Ammon's horn (tissue), 1 donor: Measurements from ENCODE around the gene GJB4.
"Not testable (repeated sequence)": the region's sequence is repeated elsewhere in the genome, so short reads cannot be mapped to it uniquely, and the experiment has no call there.

ENCODE experiments used
- DNase-seq: peaks from one replicate; pipeline ENCODE4 v3.0.0-alpha.2; 2016; ENCODE audit warnings: low spot score

The GJB4 gene

GRCh38 chr1:34800214-34800613 lies 40.7 kb downstream of the GJB4 start:
- DNase-seq = no peak

DNA sequence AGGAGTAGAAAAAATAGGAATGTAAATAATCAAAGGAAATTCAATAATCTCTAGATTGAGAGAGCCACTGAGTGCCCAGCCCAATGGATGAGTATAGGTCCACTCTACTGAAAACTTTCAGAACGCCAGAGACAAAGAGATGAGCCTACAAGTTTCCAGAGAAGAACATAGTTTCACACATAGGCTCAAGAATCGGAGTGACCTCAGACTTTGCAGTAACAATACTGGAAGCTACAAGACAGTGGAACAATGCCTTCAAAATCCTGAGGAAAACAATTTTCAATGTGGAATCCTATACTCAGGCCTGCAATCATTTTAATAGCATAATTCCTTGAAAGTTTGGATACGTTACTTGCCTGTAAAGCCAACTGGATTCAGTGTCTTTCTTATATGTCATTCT lies 44.2 kb downstream of the GJB4 start:
- DNase-seq = no peak

GRCh38 chr1:34806396-34806795 lies 46.9 kb downstream of the GJB4 start:
- no peak for DNase-seq

DNA sequence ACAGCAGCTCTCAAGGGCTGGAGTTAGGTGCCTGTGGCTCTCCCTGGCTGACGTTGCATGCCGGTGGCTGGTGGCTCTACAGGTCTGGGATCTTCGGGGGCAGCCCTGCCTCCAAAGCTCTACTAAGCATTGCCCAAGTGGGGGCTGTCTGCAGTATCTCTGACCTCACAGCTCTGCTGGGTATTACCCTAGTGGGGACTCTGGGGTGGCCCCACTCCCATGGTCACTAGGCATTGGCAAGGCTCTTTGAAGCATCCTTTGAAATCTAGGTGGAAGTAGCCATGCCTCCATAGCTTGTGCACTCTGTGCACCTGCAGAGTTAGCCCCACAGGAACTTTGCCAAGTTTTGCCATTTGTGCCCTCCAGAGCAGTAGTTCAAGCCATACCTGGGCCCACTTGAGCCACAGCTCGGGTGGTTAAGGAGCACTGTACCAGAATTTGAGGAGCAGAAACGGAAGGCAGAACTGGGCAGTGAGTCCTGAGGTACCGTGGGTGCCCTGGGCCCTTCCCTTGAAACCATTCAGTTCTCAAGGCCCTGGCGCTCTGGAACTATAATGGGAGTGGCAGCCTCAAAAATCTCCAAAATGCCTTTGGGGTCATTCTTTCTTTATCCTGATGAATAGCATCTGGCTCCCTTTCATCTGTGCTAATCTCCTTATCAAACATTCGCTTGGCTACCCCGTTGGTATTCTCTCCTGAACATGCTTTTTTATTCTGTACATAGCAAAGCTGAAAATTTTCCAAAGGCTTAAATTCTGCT lies 48.7 kb downstream of the GJB4 start:
- DNase-seq = no peak

GRCh38 chr1:34810781-34811180 lies 51.2 kb downstream of the GJB4 start:
- not testable (repeated sequence) for DNase-seq
